Kidney epithelial cell (primary cell): Measurements from ENCODE around the gene KCNA10. TPM values are rescaled to one million over a fixed set of nuclear protein-coding genes. Genes with fewer than 3 reads are reported as not detected.

Source experiments
- DNase-seq: peaks from one replicate; pipeline ENCODE4 v3.0.0-alpha.2; 2010; ENCODE audit warnings: low read depth
- H3K27me3 ChIP-seq: 2 replicates; pipeline ENCODE4 v1.6.0; 2011; ENCODE audit warnings: low read length; ENCODE audit not compliant: control insufficient read depth, insufficient read depth
- H3K36me3 ChIP-seq: 2 replicates; pipeline ENCODE4 v1.5.1; 2011; ENCODE audit warnings: low read length; ENCODE audit not compliant: control insufficient read depth, insufficient read depth
- H3K4me3 ChIP-seq: 2 replicates; pipeline ENCODE4 v1.5.1; 2011; ENCODE audit warnings: low read depth, mild to moderate bottlenecking, control low read depth, low read length
- CTCF ChIP-seq: IDR thresholded peaks from 2 replicates; pipeline ENCODE4 v1.5.1; 2011; ENCODE audit warnings: mild to moderate bottlenecking, moderate library complexity, low read length, control low read depth, inconsistent platforms; ENCODE audit not compliant: insufficient read depth, poor library complexity, severe bottlenecking
- total RNA-seq: library from RNA; depleted of rRNA; stranded (reverse); fragments of >200 nt; gene quantifications from 2 replicates; pipeline ENCODE4 v1.2.3, GENCODE V29; 2015

Gene KCNA10
- total RNA-seq, 1 donor from 2014 or later = not detected

- no peak for DNase-seq
- TF ChIP-seq CTCF = no peak
- H3K4me3 ChIP-seq = no peak overlapping the region
- H3K36me3 ChIP-seq = no peaks in the 10 kb centered on the region
- H3K27me3 ChIP-seq = peaks cover 25% of the 10 kb centered on the region
Observed at GRCh38 chr1:110557481-110557880, 38.5 kb upstream of the KCNA10 start.

GRCh38 chr1:110556471-110556807 lies 37.5 kb upstream of the KCNA10 start:
- peaks cover 29% of the 10 kb centered on the region for H3K27me3 ChIP-seq
- no peak for TF ChIP-seq CTCF

GRCh38 chr1:110555807-110556470 lies 37.0 kb upstream of the KCNA10 start:
- no peak for DNase-seq
- no peak for TF ChIP-seq CTCF
- H3K4me3 ChIP-seq = no peak overlapping the region
- no peaks in the 10 kb centered on the region for H3K36me3 ChIP-seq
- peaks cover 29% of the 10 kb centered on the region for H3K27me3 ChIP-seq

More at GRCh38 chr1:110556471-110556807, 37.5 kb upstream of the KCNA10 start:
- Histone ChIP-seq H3K36me3 (no peaks in the 10 kb centered on the region), H3K4me3 (no peak overlapping the region)
- DNase-seq = no peak

- Histone ChIP-seq H3K36me3 (no peaks in the 10 kb centered on the region), H3K27me3 (peaks cover 29% of the 10 kb centered on the region), H3K4me3 (no peak overlapping the region)
- DNase-seq = no peak
- peak; percentile 58 for TF ChIP-seq CTCF
Observed at GRCh38 chr1:110554871-110555801, 36.2 kb upstream of the KCNA10 start.

GRCh38 chr1:110551278-110551809 lies 32.4 kb upstream of the KCNA10 start:
- no peak overlapping the region for H3K4me3 ChIP-seq
- peaks cover 22% of the 10 kb centered on the region for H3K27me3 ChIP-seq
- DNase-seq = no peak
- no peak for TF ChIP-seq CTCF
- no peaks in the 10 kb centered on the region for H3K36me3 ChIP-seq
